ENCODE data around the gene ADAMTSL3. TPM values are rescaled to one million over a fixed set of nuclear protein-coding genes. Genes with fewer than 3 reads are reported as not detected.

Gene ADAMTSL3
- total RNA-seq = not detected in 2 replicates

GRCh38 chr15:83653639-83654378 is at the start of gene ADAMTSL3:
Gene ADAMTSL3 (plus strand): TSS chr15:83654123. CDS start chr15:83655762, 1,639 bp downstream.
- no peaks in the 10 kb centered on the region for H3K4me1 Mint-ChIP-seq (ENCODE audit: low read depth)
- no peaks in the 10 kb centered on the region for H3K36me3 Mint-ChIP-seq (ENCODE audit: low read depth)
- no peak within 1 kb of the TSS for H3K27ac Mint-ChIP-seq
- no peaks in the 10 kb centered on the region for H3K9me3 Mint-ChIP-seq
- peaks cover 28% of the 10 kb centered on the region for H3K27me3 Mint-ChIP-seq (ENCODE audit: insufficient read depth)
- DNase-seq (ENCODE audit: low spot score) = no peak
- no peak within 1 kb of the TSS for H3K4me3 Mint-ChIP-seq
- intact Hi-C loops (cut with micrococcal nuclease) = no loop called here

GRCh38 chr15:83604549-83604948 is 49.4 kb upstream of the ADAMTSL3 start:
- Mint-ChIP-seq H3K4me3 (no peak overlapping the region), H3K9me3 (peaks cover 8% of the 10 kb centered on the region), H3K4me1 (ENCODE audit: low read depth) (no peaks in the 10 kb centered on the region), H3K27ac (no peak overlapping the region), H3K36me3 (ENCODE audit: low read depth) (no peaks in the 10 kb centered on the region), H3K27me3 (ENCODE audit: insufficient read depth) (no peaks in the 10 kb centered on the region)
- DNase-seq (ENCODE audit: low spot score) = no peak
- intact Hi-C loops (cut with micrococcal nuclease) = no loop called here

GRCh38 chr15:83605111-83605945 is 48.6 kb upstream of the ADAMTSL3 start:
- Mint-ChIP-seq H3K27ac (no peak overlapping the region), H3K27me3 (ENCODE audit: insufficient read depth) (no peaks in the 10 kb centered on the region), H3K9me3 (peaks cover 7% of the 10 kb centered on the region), H3K4me3 (no peak overlapping the region), H3K36me3 (ENCODE audit: low read depth) (no peaks in the 10 kb centered on the region), H3K4me1 (ENCODE audit: low read depth) (no peaks in the 10 kb centered on the region)
- DNase-seq (ENCODE audit: low spot score) = no peak
- intact Hi-C loops (cut with micrococcal nuclease) = no loop called here

- Mint-ChIP-seq H3K27me3 (ENCODE audit: insufficient read depth) (no peaks in the 10 kb centered on the region), H3K4me3 (no peak overlapping the region), H3K27ac (no peak overlapping the region), H3K9me3 (no peaks in the 10 kb centered on the region), H3K36me3 (ENCODE audit: low read depth) (no peaks in the 10 kb centered on the region), H3K4me1 (ENCODE audit: low read depth) (no peaks in the 10 kb centered on the region)
- no peak for DNase-seq (ENCODE audit: low spot score)
- intact Hi-C loops (cut with micrococcal nuclease) = no loop called here
Observed at GRCh38 chr15:83610132-83610531, 43.8 kb upstream of the ADAMTSL3 start.

- Mint-ChIP-seq H3K9me3 (no peaks in the 10 kb centered on the region), H3K4me3 (no peak overlapping the region), H3K27me3 (ENCODE audit: insufficient read depth) (no peaks in the 10 kb centered on the region), H3K4me1 (ENCODE audit: low read depth) (no peaks in the 10 kb centered on the region), H3K27ac (no peak overlapping the region), H3K36me3 (ENCODE audit: low read depth) (no peaks in the 10 kb centered on the region)
- intact Hi-C loops (cut with micrococcal nuclease) = no loop called here
- DNase-seq (ENCODE audit: low spot score) = no peak
Observed at GRCh38 chr15:83610901-83611685, 42.8 kb upstream of the ADAMTSL3 start.

- H3K36me3 Mint-ChIP-seq (ENCODE audit: low read depth) = no peaks in the 10 kb centered on the region
- no peak overlapping the region for H3K27ac Mint-ChIP-seq
- DNase-seq (ENCODE audit: low spot score) = no peak
- intact Hi-C loops (cut with micrococcal nuclease) = no loop called here
- H3K9me3 Mint-ChIP-seq = no peaks in the 10 kb centered on the region
- no peak overlapping the region for H3K4me3 Mint-ChIP-seq
- no peaks in the 10 kb centered on the region for H3K4me1 Mint-ChIP-seq (ENCODE audit: low read depth)
- H3K27me3 Mint-ChIP-seq (ENCODE audit: insufficient read depth) = no peaks in the 10 kb centered on the region
Observed at GRCh38 chr15:83612226-83612625, 41.7 kb upstream of the ADAMTSL3 start.

- no peak for DNase-seq (ENCODE audit: low spot score)
- intact Hi-C loops (cut with micrococcal nuclease) = no loop called here
- Mint-ChIP-seq H3K27me3 (ENCODE audit: insufficient read depth) (no peaks in the 10 kb centered on the region), H3K36me3 (ENCODE audit: low read depth) (no peaks in the 10 kb centered on the region), H3K9me3 (no peaks in the 10 kb centered on the region), H3K27ac (no peak overlapping the region), H3K4me3 (no peak overlapping the region), H3K4me1 (ENCODE audit: low read depth) (no peaks in the 10 kb centered on the region)
Observed at GRCh38 chr15:83612898-83613635, 40.9 kb upstream of the ADAMTSL3 start.

- no peak for DNase-seq (ENCODE audit: low spot score)
- H3K27ac Mint-ChIP-seq = no peak overlapping the region
- intact Hi-C loops (cut with micrococcal nuclease) = no loop called here
- H3K36me3 Mint-ChIP-seq (ENCODE audit: low read depth) = no peaks in the 10 kb centered on the region
- no peak overlapping the region for H3K4me3 Mint-ChIP-seq
- no peaks in the 10 kb centered on the region for H3K27me3 Mint-ChIP-seq (ENCODE audit: insufficient read depth)
- no peaks in the 10 kb centered on the region for H3K9me3 Mint-ChIP-seq
- no peaks in the 10 kb centered on the region for H3K4me1 Mint-ChIP-seq (ENCODE audit: low read depth)
Observed at GRCh38 chr15:83613714-83614113, 40.2 kb upstream of the ADAMTSL3 start.

- Mint-ChIP-seq H3K27me3 (ENCODE audit: insufficient read depth) (peaks cover 1% of the 10 kb centered on the region), H3K4me3 (no peak overlapping the region), H3K36me3 (ENCODE audit: low read depth) (no peaks in the 10 kb centered on the region), H3K9me3 (no peaks in the 10 kb centered on the region), H3K4me1 (ENCODE audit: low read depth) (no peaks in the 10 kb centered on the region), H3K27ac (no peak overlapping the region)
- no peak for DNase-seq (ENCODE audit: low spot score)
- intact Hi-C loops (cut with micrococcal nuclease) = no loop called here
Observed at GRCh38 chr15:83616840-83617239, 37.1 kb upstream of the ADAMTSL3 start.

GRCh38 chr15:83626171-83626802 is 27.6 kb upstream of the ADAMTSL3 start:
- intact Hi-C loops (cut with micrococcal nuclease) = no loop called here
- Mint-ChIP-seq H3K27ac (no peak overlapping the region), H3K36me3 (ENCODE audit: low read depth) (no peaks in the 10 kb centered on the region), H3K9me3 (peaks cover 4% of the 10 kb centered on the region), H3K4me1 (ENCODE audit: low read depth) (no peaks in the 10 kb centered on the region), H3K4me3 (no peak overlapping the region), H3K27me3 (ENCODE audit: insufficient read depth) (no peaks in the 10 kb centered on the region)
- DNase-seq (ENCODE audit: low spot score) = no peak

GRCh38 chr15:83631534-83631933 is 22.4 kb upstream of the ADAMTSL3 start:
- no peaks in the 10 kb centered on the region for H3K27me3 Mint-ChIP-seq (ENCODE audit: insufficient read depth)
- no peak overlapping the region for H3K4me3 Mint-ChIP-seq
- intact Hi-C loops (cut with micrococcal nuclease) = no loop called here
- peaks cover 13% of the 10 kb centered on the region for H3K9me3 Mint-ChIP-seq
- H3K4me1 Mint-ChIP-seq (ENCODE audit: low read depth) = no peaks in the 10 kb centered on the region
- no peaks in the 10 kb centered on the region for H3K36me3 Mint-ChIP-seq (ENCODE audit: low read depth)
- no peak overlapping the region for H3K27ac Mint-ChIP-seq
- DNase-seq (ENCODE audit: low spot score) = no peak

- H3K36me3 Mint-ChIP-seq (ENCODE audit: low read depth) = no peaks in the 10 kb centered on the region
- intact Hi-C loops (cut with micrococcal nuclease) = no loop called here
- H3K27ac Mint-ChIP-seq = no peak overlapping the region
- no peaks in the 10 kb centered on the region for H3K4me1 Mint-ChIP-seq (ENCODE audit: low read depth)
- H3K4me3 Mint-ChIP-seq = no peak overlapping the region
- peaks cover 9% of the 10 kb centered on the region for H3K9me3 Mint-ChIP-seq
- DNase-seq (ENCODE audit: low spot score) = no peak
- H3K27me3 Mint-ChIP-seq (ENCODE audit: insufficient read depth) = no peaks in the 10 kb centered on the region
Observed at GRCh38 chr15:83643201-83643600, 10.7 kb upstream of the ADAMTSL3 start.

All from activated T-helper 1 cell treated with anti-CD3 and anti-CD28 coated beads, Interleukin-12 subunit alpha, Interleukin-12 subunit beta, Interleukin-2, Interleukin-4 antibody, amounts not matched to agents 30 ng/mL and 10 ng/mL and 1 ng/mL, durations not matched to agents 14 hours and 24 hours and 36 hours (primary cell).